ENCODE data around the gene ZNF619. TPM values are rescaled to one million over a fixed set of nuclear protein-coding genes. Genes with fewer than 3 reads are reported as not detected.
A peak's percentile ranks its signal among the peaks of the same experiment; 100 is the strongest.

ZNF619 gene
- total and polyA plus RNA-seq, 9 of the 15 experiments (the other 6 are each of a cell fraction or from before 2014, with no cell fraction given): 1.3 to 9.1 (median 6.3) TPM

DNA sequence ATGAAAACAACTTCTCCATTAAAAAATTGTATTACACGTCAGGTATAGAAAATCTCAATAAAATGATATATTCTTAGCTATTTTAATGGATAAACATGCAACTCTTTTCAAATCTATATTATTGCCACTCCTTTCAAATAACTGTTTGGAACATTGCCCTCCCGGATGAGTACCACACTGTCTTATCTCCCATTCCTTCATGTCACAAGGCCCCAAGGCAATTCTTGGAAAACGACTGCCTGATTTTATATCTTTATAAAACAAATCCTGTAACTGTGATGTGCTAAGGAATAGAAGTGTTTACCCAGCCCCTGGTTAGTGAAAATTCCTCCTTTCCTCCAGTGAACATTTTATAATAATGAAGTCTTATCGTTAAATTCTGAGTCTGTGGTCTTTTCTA lies 6.2 kb upstream of the ZNF619 start:
- DNase-seq (ENCODE audit: extremely low read depth in 1 of 4, low spot score in 3 of 4): peak in 2 of 4 experiments; percentile 40 to 54
- no peaks in the 10 kb centered on the region for H3K27me3 ChIP-seq (ENCODE audit: control insufficient read depth in 2 of 2, insufficient read depth in 2 of 2, low read length in 2 of 2)
- H3K36me3 ChIP-seq (ENCODE audit: control insufficient read depth, insufficient read depth, low read length): no peaks in the 10 kb centered on the region; the same call in 2 of the 3 replicates
- no peak for FAIRE-seq
- intact Hi-C loops (cut with micrococcal nuclease): no loop called here
- ATAC-seq: no peak
- BruUV-seq (replicated peaks): no TSS peak
- no peak overlapping the region for H3K4me2 ChIP-seq (ENCODE audit: insufficient read depth, low read length)
- in situ Hi-C loops (cut with MboI): loop anchor here (25.0 kb wide), 1 partner anchor 1058 kb away; the partner anchor contains the start of gene RPSA
- no peaks in the 10 kb centered on the region for H4K20me1 ChIP-seq (replicated peaks; ENCODE audit: control insufficient read depth, insufficient read depth, low read length)
- POLR2A ChIA-PET: interaction anchor here (1.2 to 9.6 kb wide), 4 partner anchors 8 to 54 kb away, joined by 3 to 102 read pairs (median 5); partner anchors contain the start of gene ZNF621
- CTCF ChIA-PET (ENCODE audit: low intra/inter-chr PET ratio): interaction anchor here (0.6 kb wide), 1 partner anchor 152 kb away, joined by 6 read pairs; no protein-coding TSS in a partner anchor
- H3K9me3 ChIP-seq (replicated peaks; ENCODE audit: control insufficient read depth, insufficient read depth, low read depth, low read length): no peaks in the 10 kb centered on the region
- no peaks in the 10 kb centered on the region for H3K79me2 ChIP-seq (ENCODE audit: control insufficient read depth, insufficient read depth, low read length)
- no peak overlapping the region for H3K27ac ChIP-seq (ENCODE audit: extremely low read depth, low read depth, low read length)
- peaks cover 0 to 8% of the 10 kb centered on the region in 2 experiments; a peak in 3 of 5 replicates for H3K4me1 ChIP-seq (replicated peaks in 1 of 2; ENCODE audit: control insufficient read depth in 2 of 2, insufficient read depth in 2 of 2, low read length in 2 of 2)
- H2AFZ ChIP-seq (ENCODE audit: low read depth, low read length): no peak overlapping the region
- no peak overlapping the region for H3K9ac ChIP-seq (ENCODE audit: insufficient read depth in 1 of 2, low read depth in 2 of 2, low read length in 2 of 2)
- H3K9me1 ChIP-seq (ENCODE audit: control insufficient read depth, insufficient read depth, low read length): no peaks in the 10 kb centered on the region
- H3K4me3 ChIP-seq: no peak overlapping the region
- WGBS (ENCODE audit: insufficient coverage, low coverage, missing lambda C conversion rate): 14% methylated on average over 4 of the region's 4 CpGs
- TF ChIP-seq, protein P1, sequence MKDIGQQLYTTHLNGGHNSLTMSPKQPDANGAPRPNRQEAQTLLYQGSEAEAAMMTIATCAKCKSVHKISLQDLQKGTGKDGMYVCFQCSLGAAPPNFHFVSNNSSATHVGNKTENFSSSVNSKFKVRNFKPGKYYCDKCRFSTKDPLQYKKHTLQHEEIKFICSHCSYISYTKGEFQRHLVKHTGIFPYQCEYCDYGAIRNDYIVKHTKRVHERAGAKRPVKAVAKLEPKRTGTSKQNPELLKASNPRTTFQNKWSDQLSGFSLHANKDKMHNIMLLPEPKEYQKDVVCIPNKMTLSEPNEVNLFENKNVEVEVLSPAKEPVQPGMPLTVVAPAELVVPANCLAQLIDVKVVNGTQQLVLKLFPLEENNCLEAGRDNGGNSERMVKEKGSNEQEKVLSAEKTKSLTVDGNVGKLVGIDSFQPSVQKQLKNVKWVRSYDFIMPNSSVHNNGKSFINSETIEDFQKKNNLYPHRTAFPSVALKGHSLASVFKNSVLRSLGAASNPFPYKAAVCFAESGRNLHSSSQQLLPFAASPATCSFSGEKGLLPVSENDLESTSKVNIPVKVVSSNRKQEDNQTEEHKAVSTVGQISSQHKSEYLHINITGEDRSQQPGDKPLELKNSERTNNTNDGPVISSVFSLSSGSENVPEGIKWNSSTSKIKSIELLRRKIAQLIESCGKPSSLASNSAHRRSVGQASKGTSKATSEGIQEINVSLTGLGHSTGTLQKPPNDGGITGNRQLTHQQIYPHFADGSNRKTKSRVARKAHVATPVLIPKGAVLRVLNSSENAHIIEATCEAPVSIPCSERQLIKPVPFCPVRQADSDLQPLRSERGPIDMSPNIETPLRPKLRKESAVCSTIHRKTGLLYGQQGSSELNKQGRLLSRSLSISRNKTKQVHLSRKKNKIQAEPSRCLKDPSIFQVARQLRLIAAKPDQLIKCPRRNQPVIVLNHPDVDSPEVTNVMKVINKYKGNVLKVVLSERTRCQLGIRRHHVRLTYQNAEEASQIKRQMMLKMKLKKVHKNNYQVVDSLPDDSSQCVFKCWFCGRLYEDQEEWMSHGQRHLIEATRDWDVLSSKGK (CRISPR knock-in tag; IDR thresholded peaks at IDR 0.05): no peak
- no peak for TF ChIP-seq TOE1 (IDR thresholded peaks at IDR 0.05; ENCODE audit: borderline replicate concordance)
- no peak for TF ChIP-seq TOE1 (CRISPR knock-in tag; IDR thresholded peaks at IDR 0.05; ENCODE audit: borderline replicate concordance, low read depth)
- no peak for TF ChIP-seq CREB3 (tag; conservative IDR thresholded peaks at IDR 0.05; ENCODE audit: low read depth)
- TF ChIP-seq ZKSCAN3 (CRISPR knock-in tag; IDR thresholded peaks at IDR 0.05): no peak
- TF ChIP-seq MITF (IDR thresholded peaks at IDR 0.05): peak; percentile 52
- TF ChIP-seq NCOR1 (IDR thresholded peaks at IDR 0.05): 0 out of 2 replicates have a peak, but pooled peaks have one; percentile 12
- no peak for TF ChIP-seq L3MBTL2 (IDR thresholded peaks at IDR 0.05)
- no peak for TF ChIP-seq ZBTB34 (CRISPR knock-in tag; IDR thresholded peaks at IDR 0.05)
- no peak for TF ChIP-seq CBX2 (IDR thresholded peaks at IDR 0.05; ENCODE audit: insufficient read depth, low read length, poor library complexity, severe bottlenecking)
- no peak for TF ChIP-seq BRF2 (IDR thresholded peaks at IDR 0.05; ENCODE audit: borderline replicate concordance, insufficient read depth, insufficient read length)

Measured in K562 (cell line).